Measurements from ENCODE around the gene RB1.

DNA sequence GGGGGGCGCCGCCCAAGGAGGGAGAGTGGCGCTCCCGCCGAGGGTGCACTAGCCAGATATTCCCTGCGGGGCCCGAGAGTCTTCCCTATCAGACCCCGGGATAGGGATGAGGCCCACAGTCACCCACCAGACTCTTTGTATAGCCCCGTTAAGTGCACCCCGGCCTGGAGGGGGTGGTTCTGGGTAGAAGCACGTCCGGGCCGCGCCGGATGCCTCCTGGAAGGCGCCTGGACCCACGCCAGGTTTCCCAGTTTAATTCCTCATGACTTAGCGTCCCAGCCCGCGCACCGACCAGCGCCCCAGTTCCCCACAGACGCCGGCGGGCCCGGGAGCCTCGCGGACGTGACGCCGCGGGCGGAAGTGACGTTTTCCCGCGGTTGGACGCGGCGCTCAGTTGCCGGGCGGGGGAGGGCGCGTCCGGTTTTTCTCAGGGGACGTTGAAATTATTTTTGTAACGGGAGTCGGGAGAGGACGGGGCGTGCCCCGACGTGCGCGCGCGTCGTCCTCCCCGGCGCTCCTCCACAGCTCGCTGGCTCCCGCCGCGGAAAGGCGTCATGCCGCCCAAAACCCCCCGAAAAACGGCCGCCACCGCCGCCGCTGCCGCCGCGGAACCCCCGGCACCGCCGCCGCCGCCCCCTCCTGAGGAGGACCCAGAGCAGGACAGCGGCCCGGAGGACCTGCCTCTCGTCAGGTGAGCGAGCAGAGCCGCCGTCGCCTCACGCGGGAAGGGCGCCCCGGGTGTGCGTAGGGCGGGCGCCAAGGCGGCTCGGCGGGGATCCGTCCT lies at the start of gene RB1:
- TF ChIP-seq TAF1 (IDR thresholded peaks at IDR 0.05; ENCODE audit: borderline replicate concordance, insufficient read depth, low read length): no peak
- TF ChIP-seq POLR2AphosphoS5 (IDR thresholded peaks at IDR 0.05; ENCODE audit: low read depth, low read length): 0 out of 2 replicates have a peak, but pooled peaks have one; percentile 29
- TF ChIP-seq, protein P1, sequence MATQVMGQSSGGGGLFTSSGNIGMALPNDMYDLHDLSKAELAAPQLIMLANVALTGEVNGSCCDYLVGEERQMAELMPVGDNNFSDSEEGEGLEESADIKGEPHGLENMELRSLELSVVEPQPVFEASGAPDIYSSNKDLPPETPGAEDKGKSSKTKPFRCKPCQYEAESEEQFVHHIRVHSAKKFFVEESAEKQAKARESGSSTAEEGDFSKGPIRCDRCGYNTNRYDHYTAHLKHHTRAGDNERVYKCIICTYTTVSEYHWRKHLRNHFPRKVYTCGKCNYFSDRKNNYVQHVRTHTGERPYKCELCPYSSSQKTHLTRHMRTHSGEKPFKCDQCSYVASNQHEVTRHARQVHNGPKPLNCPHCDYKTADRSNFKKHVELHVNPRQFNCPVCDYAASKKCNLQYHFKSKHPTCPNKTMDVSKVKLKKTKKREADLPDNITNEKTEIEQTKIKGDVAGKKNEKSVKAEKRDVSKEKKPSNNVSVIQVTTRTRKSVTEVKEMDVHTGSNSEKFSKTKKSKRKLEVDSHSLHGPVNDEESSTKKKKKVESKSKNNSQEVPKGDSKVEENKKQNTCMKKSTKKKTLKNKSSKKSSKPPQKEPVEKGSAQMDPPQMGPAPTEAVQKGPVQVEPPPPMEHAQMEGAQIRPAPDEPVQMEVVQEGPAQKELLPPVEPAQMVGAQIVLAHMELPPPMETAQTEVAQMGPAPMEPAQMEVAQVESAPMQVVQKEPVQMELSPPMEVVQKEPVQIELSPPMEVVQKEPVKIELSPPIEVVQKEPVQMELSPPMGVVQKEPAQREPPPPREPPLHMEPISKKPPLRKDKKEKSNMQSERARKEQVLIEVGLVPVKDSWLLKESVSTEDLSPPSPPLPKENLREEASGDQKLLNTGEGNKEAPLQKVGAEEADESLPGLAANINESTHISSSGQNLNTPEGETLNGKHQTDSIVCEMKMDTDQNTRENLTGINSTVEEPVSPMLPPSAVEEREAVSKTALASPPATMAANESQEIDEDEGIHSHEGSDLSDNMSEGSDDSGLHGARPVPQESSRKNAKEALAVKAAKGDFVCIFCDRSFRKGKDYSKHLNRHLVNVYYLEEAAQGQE (IDR thresholded peaks at IDR 0.05; ENCODE audit: insufficient read depth in 1 of 2, low read depth in 2 of 2, low read length in 2 of 2): no peak
- TF ChIP-seq SIN3A (IDR thresholded peaks at IDR 0.05; ENCODE audit: borderline replicate concordance, insufficient read depth, low read length): no peak

Measured in PFSK-1 (cell line).